Osteocyte (in vitro differentiated cells): ENCODE measurements around the gene AP1M2. TPM values are rescaled to one million over a fixed set of nuclear protein-coding genes. Genes with fewer than 3 reads are reported as not detected.
A peak's percentile ranks its signal among the peaks of the same experiment; 100 is the strongest.
"Not testable (repeated sequence)": the region's sequence is repeated elsewhere in the genome, so short reads cannot be mapped to it uniquely, and the experiment has no call there.

ENCODE experiments used
- DNase-seq: peaks from one replicate; pipeline ENCODE4 v3.0.0; 2021; ENCODE audit warnings: mixed read lengths; ENCODE audit not compliant: unreplicated experiment; ENCODE audit errors: extremely low spot score
- H3K27ac Mint-ChIP-seq: one replicate; pipeline ENCODE4 v1.8.0; 2021; ENCODE audit warnings: mild to moderate bottlenecking, mixed read lengths; ENCODE audit not compliant: unreplicated experiment
- H3K27me3 Mint-ChIP-seq: one replicate; pipeline ENCODE4 v1.8.0; 2021; ENCODE audit warnings: mixed read lengths; ENCODE audit not compliant: unreplicated experiment
- H3K36me3 Mint-ChIP-seq: one replicate; pipeline ENCODE4 v1.8.0; 2021; ENCODE audit warnings: mixed read lengths; ENCODE audit not compliant: unreplicated experiment
- H3K4me1 Mint-ChIP-seq: one replicate; pipeline ENCODE4 v1.8.0; 2021; ENCODE audit warnings: mixed read lengths; ENCODE audit not compliant: unreplicated experiment
- H3K4me3 Mint-ChIP-seq: one replicate; pipeline ENCODE4 v1.8.0; 2021; ENCODE audit warnings: mild to moderate bottlenecking, moderate library complexity, mixed read lengths; ENCODE audit not compliant: unreplicated experiment
- H3K9me3 Mint-ChIP-seq: one replicate; pipeline ENCODE4 v1.8.0; 2021; ENCODE audit warnings: mixed read lengths; ENCODE audit not compliant: unreplicated experiment
- total RNA-seq: library from RNA; stranded (reverse); gene quantifications from 2 replicates; pipeline ENCODE4 v1.2.1, GENCODE V29; 2021
- TF ChIP-seq, protein P1 (sequence below): fragments of 200-600 bp; sonication (generic); IDR thresholded peaks from 2 replicates; pipeline ENCODE4 v1.5.0; 2021; ENCODE audit warnings: antibody characterized with exemption, mild to moderate bottlenecking, moderate library complexity

Gene AP1M2
- total RNA-seq, 1 donor from 2014 or later = not detected

DNA sequence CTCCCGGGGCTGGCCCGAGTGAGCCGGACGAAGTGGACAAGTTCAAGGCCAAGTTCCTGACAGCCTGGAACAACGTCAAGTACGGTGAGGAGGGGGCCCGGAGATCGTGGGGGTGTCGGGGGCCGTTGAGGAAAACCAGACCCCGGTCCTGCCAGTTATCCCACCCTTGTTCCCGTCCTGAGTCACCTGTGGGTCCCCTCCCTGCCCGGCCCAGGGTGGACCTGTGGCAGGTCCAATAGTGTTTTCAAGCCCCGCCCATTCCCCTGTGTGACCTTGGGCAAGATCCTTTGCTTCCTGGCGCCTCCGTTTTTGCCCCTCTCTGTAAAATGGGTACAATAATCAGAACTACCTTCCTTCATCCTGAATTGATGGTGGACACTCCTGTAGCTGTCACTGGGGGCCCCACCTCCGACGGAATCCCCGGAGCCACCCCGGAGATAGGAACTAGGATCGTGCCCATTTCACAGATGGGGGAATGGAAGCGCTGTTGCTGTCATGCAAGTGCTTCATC lies 42.8 kb downstream of the AP1M2 start:
- TF ChIP-seq, protein P1, sequence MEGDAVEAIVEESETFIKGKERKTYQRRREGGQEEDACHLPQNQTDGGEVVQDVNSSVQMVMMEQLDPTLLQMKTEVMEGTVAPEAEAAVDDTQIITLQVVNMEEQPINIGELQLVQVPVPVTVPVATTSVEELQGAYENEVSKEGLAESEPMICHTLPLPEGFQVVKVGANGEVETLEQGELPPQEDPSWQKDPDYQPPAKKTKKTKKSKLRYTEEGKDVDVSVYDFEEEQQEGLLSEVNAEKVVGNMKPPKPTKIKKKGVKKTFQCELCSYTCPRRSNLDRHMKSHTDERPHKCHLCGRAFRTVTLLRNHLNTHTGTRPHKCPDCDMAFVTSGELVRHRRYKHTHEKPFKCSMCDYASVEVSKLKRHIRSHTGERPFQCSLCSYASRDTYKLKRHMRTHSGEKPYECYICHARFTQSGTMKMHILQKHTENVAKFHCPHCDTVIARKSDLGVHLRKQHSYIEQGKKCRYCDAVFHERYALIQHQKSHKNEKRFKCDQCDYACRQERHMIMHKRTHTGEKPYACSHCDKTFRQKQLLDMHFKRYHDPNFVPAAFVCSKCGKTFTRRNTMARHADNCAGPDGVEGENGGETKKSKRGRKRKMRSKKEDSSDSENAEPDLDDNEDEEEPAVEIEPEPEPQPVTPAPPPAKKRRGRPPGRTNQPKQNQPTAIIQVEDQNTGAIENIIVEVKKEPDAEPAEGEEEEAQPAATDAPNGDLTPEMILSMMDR = no peak
- no peak for DNase-seq
- H3K9me3 Mint-ChIP-seq = no peaks in the 10 kb centered on the region
- H3K27me3 Mint-ChIP-seq = no peaks in the 10 kb centered on the region
- H3K27ac Mint-ChIP-seq = peak overlapping the region; percentile 71
- H3K4me3 Mint-ChIP-seq = peak overlapping the region; percentile 82
- H3K4me1 Mint-ChIP-seq = peaks cover 12% of the 10 kb centered on the region
- H3K36me3 Mint-ChIP-seq = peaks cover 2% of the 10 kb centered on the region

DNA sequence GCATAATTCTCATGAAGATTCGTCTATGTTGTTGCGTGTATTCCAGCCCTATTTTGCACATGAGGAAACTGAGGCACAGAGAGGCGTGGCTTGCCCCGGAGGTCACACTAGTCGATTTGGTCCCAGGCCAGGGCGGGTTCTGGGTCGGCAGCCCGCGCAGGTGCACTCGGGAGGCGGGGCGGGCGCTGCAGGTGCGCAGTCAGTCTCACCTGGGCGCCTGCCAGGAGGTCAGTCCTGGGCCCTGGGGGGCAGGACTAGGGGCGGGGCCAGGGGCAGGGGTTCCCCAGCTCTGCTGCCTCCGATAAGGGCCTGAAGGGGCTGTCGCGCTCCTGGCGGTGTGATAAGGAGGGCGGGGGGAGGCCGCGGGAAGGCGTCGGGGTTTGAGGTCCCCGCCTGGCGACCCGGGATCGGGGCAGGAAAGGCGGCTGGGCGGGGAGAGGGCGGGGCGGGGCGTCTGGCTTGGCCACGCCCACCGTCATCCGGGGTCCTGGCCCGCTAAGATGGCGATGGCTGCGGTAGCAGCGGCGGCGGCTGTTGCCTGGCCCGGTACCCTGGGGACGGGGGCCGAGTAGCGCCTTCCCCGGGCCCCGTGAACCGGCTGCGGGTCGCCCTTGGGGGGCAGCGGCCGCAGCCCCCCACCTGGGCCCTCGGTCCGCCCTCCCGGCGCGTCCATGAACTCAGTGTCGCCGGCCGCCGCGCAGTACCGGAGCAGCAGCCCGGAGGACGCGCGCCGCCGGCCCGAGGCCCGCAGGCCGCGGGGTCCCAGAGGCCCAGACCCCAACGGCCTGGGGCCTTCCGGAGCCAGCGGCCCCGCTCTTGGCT lies 43.5 kb downstream of the AP1M2 start, which contains the start of gene ATG4D:
Gene ATG4D (plus strand): TSS at position 485 of the 822 bp plus-strand sequence. CDS start 187 bp downstream, at position 672.
- H3K4me1 Mint-ChIP-seq = peaks cover 12% of the 10 kb centered on the region
- peak within 1 kb of the TSS; percentile 82 for H3K4me3 Mint-ChIP-seq
- TF ChIP-seq, protein P1 = no peak
- no peaks in the 10 kb centered on the region for H3K9me3 Mint-ChIP-seq
- peak; percentile 92 for DNase-seq
- peaks cover 2% of the 10 kb centered on the region for H3K36me3 Mint-ChIP-seq
- peak within 1 kb of the TSS; percentile 71 for H3K27ac Mint-ChIP-seq
- H3K27me3 Mint-ChIP-seq = no peaks in the 10 kb centered on the region

DNA sequence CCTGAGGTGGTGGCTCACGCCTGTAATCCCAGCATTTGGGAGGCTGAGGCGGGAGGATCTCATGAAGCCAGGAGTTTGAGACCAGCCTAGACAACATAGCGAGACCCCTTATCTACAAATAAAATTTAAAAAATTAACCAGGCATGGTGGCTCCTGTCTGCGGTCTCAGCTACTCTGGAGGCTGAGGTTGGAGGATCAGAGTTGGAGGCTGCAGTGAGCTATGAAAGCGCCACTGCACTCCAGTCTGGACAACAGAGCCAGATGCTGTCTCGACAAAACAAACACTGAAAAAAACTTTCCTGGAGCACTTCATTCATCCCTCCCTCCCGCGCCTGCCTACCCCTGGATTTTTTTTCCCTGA lies 44.1 kb downstream of the AP1M2 start:
- Mint-ChIP-seq H3K36me3 (peaks cover 2% of the 10 kb centered on the region), H3K9me3 (no peaks in the 10 kb centered on the region), H3K27ac (no peak overlapping the region), H3K27me3 (no peaks in the 10 kb centered on the region), H3K4me3 (peak overlapping the region; percentile 72), H3K4me1 (peaks cover 12% of the 10 kb centered on the region)
- no peak for DNase-seq
- TF ChIP-seq, protein P1 = no peak

DNA sequence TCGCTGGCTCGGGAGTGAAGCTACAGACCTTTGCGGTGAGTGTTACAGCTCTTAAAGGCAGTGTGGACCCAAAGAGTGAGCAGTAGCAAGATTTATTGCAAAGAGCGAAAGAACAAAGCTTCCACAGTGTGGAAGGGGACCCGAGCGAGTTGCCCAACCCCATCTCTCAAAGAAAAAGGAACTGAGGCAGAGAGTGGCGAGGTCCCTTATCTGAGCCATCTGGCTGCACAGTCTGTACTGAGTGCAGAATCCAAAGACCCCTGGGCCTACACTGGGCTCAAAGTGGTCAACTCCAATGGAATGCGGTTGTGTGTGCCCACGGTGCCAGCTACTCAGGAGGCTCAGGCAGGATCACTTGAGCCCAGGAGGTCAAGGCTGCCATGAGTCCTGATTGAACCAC lies 48.1 kb downstream of the AP1M2 start:
- H3K27ac Mint-ChIP-seq, H3K4me3 Mint-ChIP-seq, H3K4me1 Mint-ChIP-seq, H3K27me3 Mint-ChIP-seq, H3K36me3 Mint-ChIP-seq, H3K9me3 Mint-ChIP-seq, DNase-seq: not testable (repeated sequence)

DNA sequence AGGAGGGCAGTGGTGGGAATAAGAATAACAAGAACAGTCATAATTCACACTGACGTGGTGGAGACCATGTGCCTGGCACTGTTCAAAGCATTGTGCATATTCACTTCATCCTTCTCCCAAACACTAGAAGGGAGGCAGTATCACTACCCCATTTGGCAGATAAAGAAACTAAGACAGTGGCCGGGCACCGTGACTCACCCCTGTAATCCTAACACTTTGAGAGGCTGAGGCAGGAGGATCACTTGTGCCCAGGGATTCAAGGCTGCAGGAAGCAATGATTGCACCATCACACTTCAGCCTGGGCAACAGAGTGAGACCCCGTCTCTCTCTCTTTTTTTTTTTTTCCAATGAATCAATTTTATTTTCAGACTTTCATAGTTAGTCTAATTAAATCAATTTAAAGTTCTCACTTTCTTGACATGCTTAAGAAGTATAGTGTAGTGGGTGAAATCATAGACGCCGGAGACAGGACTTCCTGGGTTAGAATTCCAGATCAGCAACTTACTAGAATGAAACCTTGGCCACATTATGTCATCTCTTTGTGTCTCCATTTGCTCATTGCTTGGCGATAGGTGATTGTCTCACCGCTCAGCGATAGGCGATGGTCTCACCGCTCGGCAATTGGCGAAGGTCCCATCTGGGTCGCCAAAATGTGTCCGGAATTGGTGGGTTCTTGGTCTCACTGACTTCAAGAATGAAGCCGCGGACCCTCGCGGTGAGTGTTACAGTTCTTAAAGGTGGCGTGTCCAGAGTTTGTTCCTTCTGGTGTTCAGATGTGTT lies 48.7 kb downstream of the AP1M2 start:
- no peak for DNase-seq
- Mint-ChIP-seq H3K27ac (no peak overlapping the region), H3K4me3 (no peak overlapping the region), H3K4me1 (peaks cover 10% of the 10 kb centered on the region), H3K9me3 (no peaks in the 10 kb centered on the region), H3K36me3 (no peaks in the 10 kb centered on the region), H3K27me3 (no peaks in the 10 kb centered on the region)
- TF ChIP-seq, protein P1 = no peak
